ENCODE results near the gene OR2T29. TPM values are rescaled to one million over a fixed set of nuclear protein-coding genes. Genes with fewer than 3 reads are reported as not detected.
"Not testable (repeated sequence)": the region's sequence is repeated elsewhere in the genome, so short reads cannot be mapped to it uniquely, and the experiment has no call there.

OR2T29 gene
- not detected for polyA plus RNA-seq
- long read RNA-seq, donor 1: 0 reads
- long read RNA-seq, donor 2: 0 reads
- long read RNA-seq, donor 3: 0 reads
- long read RNA-seq, donor 4: 0 reads
- long read RNA-seq, donor 5: 0 reads
- long read RNA-seq, donor 6: 0 reads
- long read RNA-seq, donor 7: 0 reads
- long read RNA-seq, donor 8: 0 reads
- long read RNA-seq, donor 9: 0 reads
- long read RNA-seq, donor 10: 0 reads

GRCh38 chr1:248562672-248563071 is at the start of gene OR2T29:
Gene OR2T29 (minus strand): TSS chr1:248562772. CDS start chr1:248559491, 3,281 bp downstream.
- H3K27ac ChIP-seq (ENCODE audit: low read depth in 1 of 3, low read length in 2 of 3); DNase-seq; H3K36me3 ChIP-seq (ENCODE audit: control insufficient read depth in 3 of 3, insufficient read depth in 2 of 3, low read depth in 1 of 3, low read length in 3 of 3); H3K4me3 ChIP-seq (ENCODE audit: low read depth in 1 of 3, low read length in 3 of 3); H3K9me3 ChIP-seq (ENCODE audit: control insufficient read depth in 2 of 2, insufficient read depth in 1 of 2, low read depth in 1 of 2, low read length in 1 of 2); H3K4me1 ChIP-seq (ENCODE audit: control insufficient read depth in 3 of 3, insufficient read depth in 2 of 3, low read depth in 1 of 3, low read length in 2 of 3); H3K27me3 ChIP-seq (ENCODE audit: control insufficient read depth in 3 of 3, insufficient read depth in 3 of 3, low read length in 3 of 3); FAIRE-seq: not testable (repeated sequence)
- WGBS, 3 donors: 84 to 93% (median 93%) methylated on average over 3 of the region's 3 CpGs

- H3K27me3 ChIP-seq (ENCODE audit: control insufficient read depth in 3 of 3, insufficient read depth in 3 of 3, low read length in 3 of 3): no peaks in the 10 kb centered on the region
- WGBS, 3 donors: 80 to 89% (median 81%) methylated on average over 4 of the region's 4 CpGs
- H3K27ac ChIP-seq (ENCODE audit: low read depth in 1 of 3, low read length in 2 of 3): no peak overlapping the region
- no peaks in the 10 kb centered on the region for H3K9me3 ChIP-seq (ENCODE audit: control insufficient read depth in 2 of 2, insufficient read depth in 1 of 2, low read depth in 1 of 2, low read length in 1 of 2)
- DNase-seq: no peak
- H3K4me3 ChIP-seq (ENCODE audit: low read depth in 1 of 3, low read length in 3 of 3): no peak overlapping the region
- FAIRE-seq: no peak
- no peaks in the 10 kb centered on the region for H3K36me3 ChIP-seq (ENCODE audit: control insufficient read depth in 3 of 3, insufficient read depth in 2 of 3, low read depth in 1 of 3, low read length in 3 of 3)
- no peaks in the 10 kb centered on the region for H3K4me1 ChIP-seq (ENCODE audit: control insufficient read depth in 3 of 3, insufficient read depth in 2 of 3, low read depth in 1 of 3, low read length in 2 of 3)
These were observed 49.4 kb upstream of the OR2T29 start for GRCh38 chr1:248611883-248612414.

GRCh38 chr1:248610301-248610700 is 47.7 kb upstream of the OR2T29 start:
- Histone ChIP-seq H3K4me1 (ENCODE audit: control insufficient read depth in 3 of 3, insufficient read depth in 2 of 3, low read depth in 1 of 3, low read length in 2 of 3) (no peaks in the 10 kb centered on the region), H3K4me3 (ENCODE audit: low read depth in 1 of 3, low read length in 3 of 3) (no peak overlapping the region), H3K27me3 (ENCODE audit: control insufficient read depth in 3 of 3, insufficient read depth in 3 of 3, low read length in 3 of 3) (no peaks in the 10 kb centered on the region), H3K27ac (ENCODE audit: low read depth in 1 of 3, low read length in 2 of 3) (no peak overlapping the region), H3K36me3 (ENCODE audit: control insufficient read depth in 3 of 3, insufficient read depth in 2 of 3, low read depth in 1 of 3, low read length in 3 of 3) (no peaks in the 10 kb centered on the region), H3K9me3 (ENCODE audit: control insufficient read depth in 2 of 2, insufficient read depth in 1 of 2, low read depth in 1 of 2, low read length in 1 of 2) (no peaks in the 10 kb centered on the region)
- FAIRE-seq (no peak), DNase-seq (no peak)
- WGBS, 3 donors: 32 to 42% (median 40%) methylated on average over 3 of the region's 3 CpGs

GRCh38 chr1:248599396-248599795 is 36.8 kb upstream of the OR2T29 start:
- FAIRE-seq: no peak
- Histone ChIP-seq H3K9me3 (ENCODE audit: control insufficient read depth in 2 of 2, insufficient read depth in 1 of 2, low read depth in 1 of 2, low read length in 1 of 2) (no peaks in the 10 kb centered on the region), H3K36me3 (ENCODE audit: control insufficient read depth in 3 of 3, insufficient read depth in 2 of 3, low read depth in 1 of 3, low read length in 3 of 3) (no peaks in the 10 kb centered on the region), H3K4me3 (ENCODE audit: low read depth in 1 of 3, low read length in 3 of 3) (no peak overlapping the region), H3K27ac (ENCODE audit: low read depth in 1 of 3, low read length in 2 of 3) (no peak overlapping the region), H3K4me1 (ENCODE audit: control insufficient read depth in 3 of 3, insufficient read depth in 2 of 3, low read depth in 1 of 3, low read length in 2 of 3) (no peaks in the 10 kb centered on the region), H3K27me3 (ENCODE audit: control insufficient read depth in 3 of 3, insufficient read depth in 3 of 3, low read length in 3 of 3) (no peaks in the 10 kb centered on the region)
- 70 to 72% (median 71%) methylated on average over 8 of the region's 8 CpGs for WGBS, 3 donors
- DNase-seq: no peak

- FAIRE-seq: no peak
- Histone ChIP-seq H3K9me3 (ENCODE audit: control insufficient read depth in 2 of 2, insufficient read depth in 1 of 2, low read depth in 1 of 2, low read length in 1 of 2) (no peaks in the 10 kb centered on the region), H3K27ac (ENCODE audit: low read depth in 1 of 3, low read length in 2 of 3) (no peak within 1 kb of the TSS), H3K4me3 (ENCODE audit: low read depth in 1 of 3, low read length in 3 of 3) (no peak within 1 kb of the TSS), H3K36me3 (ENCODE audit: control insufficient read depth in 3 of 3, insufficient read depth in 2 of 3, low read depth in 1 of 3, low read length in 3 of 3) (no peaks in the 10 kb centered on the region), H3K4me1 (ENCODE audit: control insufficient read depth in 3 of 3, insufficient read depth in 2 of 3, low read depth in 1 of 3, low read length in 2 of 3) (no peaks in the 10 kb centered on the region), H3K27me3 (ENCODE audit: control insufficient read depth in 3 of 3, insufficient read depth in 3 of 3, low read length in 3 of 3) (no peaks in the 10 kb centered on the region)
- DNase-seq: no peak
- 87 to 95% (median 91%) methylated on average over 6 of the region's 6 CpGs for WGBS, 3 donors
These were observed 35.0 kb upstream of the OR2T29 start, which contains the start of gene OR2T10 for GRCh38 chr1:248597589-248597988. Gene OR2T10 (minus strand): TSS chr1:248597700. CDS start chr1:248593768, 3,932 bp downstream.

GRCh38 chr1:248596615-248597014 is 34.0 kb upstream of the OR2T29 start:
- no peaks in the 10 kb centered on the region for H3K4me1 ChIP-seq (ENCODE audit: control insufficient read depth in 3 of 3, insufficient read depth in 2 of 3, low read depth in 1 of 3, low read length in 2 of 3)
- 33 to 76% (median 60%) methylated on average over 2 of the region's 2 CpGs for whole genome bisulfite sequencing, 3 donors
- no peaks in the 10 kb centered on the region for H3K36me3 ChIP-seq (ENCODE audit: control insufficient read depth in 3 of 3, insufficient read depth in 2 of 3, low read depth in 1 of 3, low read length in 3 of 3)
- no peak overlapping the region for H3K4me3 ChIP-seq (ENCODE audit: low read depth in 1 of 3, low read length in 3 of 3)
- H3K27ac ChIP-seq (ENCODE audit: low read depth in 1 of 3, low read length in 2 of 3): no peak overlapping the region
- FAIRE-seq (no peak), DNase-seq (no peak)
- no peaks in the 10 kb centered on the region for H3K9me3 ChIP-seq (ENCODE audit: control insufficient read depth in 2 of 2, insufficient read depth in 1 of 2, low read depth in 1 of 2, low read length in 1 of 2)
- no peaks in the 10 kb centered on the region for H3K27me3 ChIP-seq (ENCODE audit: control insufficient read depth in 3 of 3, insufficient read depth in 3 of 3, low read length in 3 of 3)

GRCh38 chr1:248593226-248593625 is 30.7 kb upstream of the OR2T29 start:
- no peak for FAIRE-seq
- no peak overlapping the region for H3K27ac ChIP-seq (ENCODE audit: low read depth in 1 of 3, low read length in 2 of 3)
- no peak overlapping the region for H3K4me3 ChIP-seq (ENCODE audit: low read depth in 1 of 3, low read length in 3 of 3)

GRCh38 chr1:248592655-248593054 is 30.1 kb upstream of the OR2T29 start:
- H3K9me3 ChIP-seq (ENCODE audit: control insufficient read depth in 2 of 2, insufficient read depth in 1 of 2, low read depth in 1 of 2, low read length in 1 of 2): no peaks in the 10 kb centered on the region
- 67 to 77% (median 71%) methylated on average over 1 of the region's 1 CpG for WGBS, 3 donors
- no peak overlapping the region for H3K4me3 ChIP-seq (ENCODE audit: low read depth in 1 of 3, low read length in 3 of 3)
- no peaks in the 10 kb centered on the region for H3K36me3 ChIP-seq (ENCODE audit: control insufficient read depth in 3 of 3, insufficient read depth in 2 of 3, low read depth in 1 of 3, low read length in 3 of 3)
- DNase-seq (no peak), FAIRE-seq (no peak)
- H3K27ac ChIP-seq (ENCODE audit: low read depth in 1 of 3, low read length in 2 of 3): no peak overlapping the region
- no peaks in the 10 kb centered on the region for H3K4me1 ChIP-seq (ENCODE audit: control insufficient read depth in 3 of 3, insufficient read depth in 2 of 3, low read depth in 1 of 3, low read length in 2 of 3)
- H3K27me3 ChIP-seq (ENCODE audit: control insufficient read depth in 3 of 3, insufficient read depth in 3 of 3, low read length in 3 of 3): no peaks in the 10 kb centered on the region

More at GRCh38 chr1:248593226-248593625, 30.7 kb upstream of the OR2T29 start:
- no peak for DNase-seq
- H3K4me1 ChIP-seq (ENCODE audit: control insufficient read depth in 3 of 3, insufficient read depth in 2 of 3, low read depth in 1 of 3, low read length in 2 of 3): no peaks in the 10 kb centered on the region
- no peaks in the 10 kb centered on the region for H3K36me3 ChIP-seq (ENCODE audit: control insufficient read depth in 3 of 3, insufficient read depth in 2 of 3, low read depth in 1 of 3, low read length in 3 of 3)
- no peaks in the 10 kb centered on the region for H3K9me3 ChIP-seq (ENCODE audit: control insufficient read depth in 2 of 2, insufficient read depth in 1 of 2, low read depth in 1 of 2, low read length in 1 of 2)
- WGBS, 3 donors: 80 to 85% (median 84%) methylated on average over 5 of the region's 5 CpGs
- H3K27me3 ChIP-seq (ENCODE audit: control insufficient read depth in 3 of 3, insufficient read depth in 3 of 3, low read length in 3 of 3): no peaks in the 10 kb centered on the region

- DNase-seq (no peak), FAIRE-seq (no peak)
- WGBS, 3 donors: 90 to 94% (median 94%) methylated on average over 17 of the region's 17 CpGs
- Histone ChIP-seq H3K4me1 (ENCODE audit: control insufficient read depth in 3 of 3, insufficient read depth in 2 of 3, low read depth in 1 of 3, low read length in 2 of 3) (no peaks in the 10 kb centered on the region), H3K27me3 (ENCODE audit: control insufficient read depth in 3 of 3, insufficient read depth in 3 of 3, low read length in 3 of 3) (no peaks in the 10 kb centered on the region), H3K36me3 (ENCODE audit: control insufficient read depth in 3 of 3, insufficient read depth in 2 of 3, low read depth in 1 of 3, low read length in 3 of 3) (no peaks in the 10 kb centered on the region), H3K4me3 (ENCODE audit: low read depth in 1 of 3, low read length in 3 of 3) (no peak overlapping the region), H3K9me3 (ENCODE audit: control insufficient read depth in 2 of 2, insufficient read depth in 1 of 2, low read depth in 1 of 2, low read length in 1 of 2) (no peaks in the 10 kb centered on the region), H3K27ac (ENCODE audit: low read depth in 1 of 3, low read length in 2 of 3) (no peak overlapping the region)
These were observed 27.5 kb upstream of the OR2T29 start for GRCh38 chr1:248590055-248590454.

All from small intestine (tissue), 16 donors.